HepG2 (cell line): Measurements from ENCODE around the gene DOCK4. TPM values are rescaled to one million over a fixed set of nuclear protein-coding genes. Genes with fewer than 3 reads are reported as not detected.

Experiments used
- HNRNPK ChIP-seq: fragments of 200-400 bp; formaldehyde crosslinking; IDR thresholded peaks from 2 replicates; pipeline ENCODE4 v1.6.1; 2018; ENCODE audit warnings: low read length, low read depth, moderate library complexity, mild to moderate bottlenecking; ENCODE audit not compliant: poor library complexity, severe bottlenecking
- NR2F2 ChIP-seq: IDR thresholded peaks from 2 replicates; pipeline ENCODE4 v1.6.1; 2012; ENCODE audit warnings: low read depth, inconsistent platforms, borderline replicate concordance
- RFX3 ChIP-seq: IDR thresholded peaks from 2 replicates; pipeline ENCODE4 v1.6.1; 2016; ENCODE audit warnings: missing biosample characterization, missing genetic modification reagents
- SALL1 ChIP-seq: sonication (generic); formaldehyde crosslinking; IDR thresholded peaks from 2 replicates; pipeline ENCODE4 v1.8.0; 2022; ENCODE audit warnings: mild to moderate bottlenecking, missing genetic modification reagents
- SIX1 ChIP-seq: sonication (generic); formaldehyde crosslinking; IDR thresholded peaks from 2 replicates; pipeline ENCODE4 v1.4.0; 2020; ENCODE audit warnings: missing genetic modification reagents, borderline replicate concordance
- ZNF121 ChIP-seq: sonication (generic); formaldehyde crosslinking; IDR thresholded peaks from 2 replicates; pipeline ENCODE4 v1.5.0; 2020; ENCODE audit warnings: mild to moderate bottlenecking, missing genetic modification reagents
- ZNF747 ChIP-seq: sonication (generic); formaldehyde crosslinking; IDR thresholded peaks from 2 replicates; pipeline ENCODE4 v1.8.1; 2023; ENCODE audit warnings: missing genetic modification reagents, mild to moderate bottlenecking, borderline replicate concordance
- ZNF883 ChIP-seq: sonication (generic); formaldehyde crosslinking; IDR thresholded peaks from 2 replicates; pipeline ENCODE4 v1.5.1; 2020; ENCODE audit warnings: mild to moderate bottlenecking, missing genetic modification reagents; ENCODE audit errors: not compliant biosample characterization
- ZSCAN12 ChIP-seq: sonication (generic); formaldehyde crosslinking; IDR thresholded peaks from 2 replicates; pipeline ENCODE4 v1.9.0; 2021; ENCODE audit warnings: mild to moderate bottlenecking, missing genetic modification reagents
- polyA plus RNA-seq, 8 experiments: library from polyadenylated mRNA; depleted of rRNA in 3 of 8; stranded (reverse) in 7 of 8; unstranded in 1 of 8; fragments of >200 nt; fragmentation: Illumina TruSeq in 4 of 8; extraction: Trizol in 4 of 8; gene quantifications; 2 replicates each; pipeline versions ENCODE4 v1.2.1 to v1.2.3, GENCODE V29; 2011 to 2016; ENCODE audit warnings: low read depth in 4 of 8, missing spikeins in 1 of 8, mixed read lengths in 1 of 8; ENCODE audit not compliant: insufficient read depth in 1 of 8
- total RNA-seq, 5 experiments: library from RNA; depleted of rRNA; stranded (reverse); fragments of >200 nt; fragmentation: Illumina TruSeq; extraction: Trizol; gene quantifications; 2 replicates each; pipeline ENCODE4 v1.2.3, GENCODE V29; 2016; ENCODE audit warnings: low read depth in 1 of 5
- TF ChIP-seq, protein P1 (sequence below): sonication (generic); formaldehyde crosslinking; IDR thresholded peaks from 2 replicates; pipeline ENCODE4 v1.9.0; 2021; ENCODE audit warnings: missing genetic modification reagents, mild to moderate bottlenecking, borderline replicate concordance
- TF ChIP-seq, protein P2 (sequence below): sonication (generic); formaldehyde crosslinking; IDR thresholded peaks from 2 replicates; pipeline ENCODE4 v1.5.1; 2020; ENCODE audit warnings: mild to moderate bottlenecking, missing genetic modification reagents
- TF ChIP-seq, protein P3 (sequence below): IDR thresholded peaks from 2 replicates; pipeline ENCODE4 v1.6.1; 2016; ENCODE audit warnings: missing genetic modification reagents, missing compliant biosample characterization
- TF ChIP-seq, protein P4 (sequence below): sonication (generic); formaldehyde crosslinking; IDR thresholded peaks from 2 replicates; pipeline ENCODE4 v1.5.1; 2020; ENCODE audit warnings: mild to moderate bottlenecking, missing genetic modification reagents, moderate library complexity
- TF ChIP-seq, protein P5 (sequence below): IDR thresholded peaks from 2 replicates; pipeline ENCODE4 v1.6.1; 2016; ENCODE audit warnings: mild to moderate bottlenecking
- TF ChIP-seq, protein P6 (sequence below): sonication (generic); formaldehyde crosslinking; IDR thresholded peaks from 2 replicates; pipeline ENCODE4 v1.5.0; 2020; ENCODE audit warnings: missing genetic modification reagents
- TF ChIP-seq, protein P7 (sequence below): sonication (generic); formaldehyde crosslinking; IDR thresholded peaks from 2 replicates; pipeline ENCODE4 v1.5.0; 2020; ENCODE audit warnings: mild to moderate bottlenecking, missing genetic modification reagents, borderline replicate concordance

Gene DOCK4
- total and polyA plus RNA-seq, 2 of the 13 experiments (the other 11 are each of a cell fraction or from before 2014, with no cell fraction given) = 13.5 to 17.4 TPM

DNA sequence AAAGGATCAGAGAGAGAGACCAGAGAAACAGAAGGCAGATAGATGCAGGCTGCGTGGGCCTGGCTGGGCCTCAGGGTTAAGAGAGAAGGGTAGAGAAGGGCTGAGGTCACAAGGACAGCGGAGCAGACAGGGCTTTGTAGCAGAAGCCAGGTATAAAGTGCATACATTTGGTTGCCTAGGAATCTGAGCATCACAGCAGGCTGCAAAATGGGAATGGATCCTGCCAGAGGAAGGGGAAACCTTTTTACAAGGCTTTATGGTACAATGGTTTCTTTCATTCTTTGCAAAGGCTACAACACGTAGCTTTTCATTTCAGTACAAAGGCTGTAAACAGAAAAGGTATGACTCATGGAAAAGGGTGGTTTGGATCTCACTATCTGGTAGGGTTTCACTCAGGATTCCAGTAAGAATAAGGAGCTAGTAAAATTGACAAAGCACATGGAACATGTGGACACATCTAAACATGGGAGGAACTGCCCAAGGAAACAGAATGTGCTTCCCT, 275.1 kb downstream of the DOCK4 start (continued):
- TF ChIP-seq, protein P1, sequence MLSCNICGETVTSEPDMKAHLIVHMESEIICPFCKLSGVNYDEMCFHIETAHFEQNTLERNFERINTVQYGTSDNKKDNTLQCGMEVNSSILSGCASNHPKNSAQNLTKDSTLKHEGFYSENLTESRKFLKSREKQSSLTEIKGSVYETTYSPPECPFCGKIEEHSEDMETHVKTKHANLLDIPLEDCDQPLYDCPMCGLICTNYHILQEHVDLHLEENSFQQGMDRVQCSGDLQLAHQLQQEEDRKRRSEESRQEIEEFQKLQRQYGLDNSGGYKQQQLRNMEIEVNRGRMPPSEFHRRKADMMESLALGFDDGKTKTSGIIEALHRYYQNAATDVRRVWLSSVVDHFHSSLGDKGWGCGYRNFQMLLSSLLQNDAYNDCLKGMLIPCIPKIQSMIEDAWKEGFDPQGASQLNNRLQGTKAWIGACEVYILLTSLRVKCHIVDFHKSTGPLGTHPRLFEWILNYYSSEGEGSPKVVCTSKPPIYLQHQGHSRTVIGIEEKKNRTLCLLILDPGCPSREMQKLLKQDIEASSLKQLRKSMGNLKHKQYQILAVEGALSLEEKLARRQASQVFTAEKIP (CRISPR knock-in tag) = no peak
- TF ChIP-seq SIX1 (peak; percentile 47; the same call in 1 of the 2 replicates), ZNF121 (CRISPR knock-in tag) (peak; percentile 26; the same call in 1 of the 2 replicates), ZNF747 (CRISPR knock-in tag) (peak; percentile 71; the same call in 1 of the 2 replicates), HNRNPK (no peak), NR2F2 (peak; percentile 52; the same call in 1 of the 2 replicates), SALL1 (CRISPR knock-in tag) (peak; percentile 58), ZSCAN12 (CRISPR knock-in tag) (no peak), ZNF883 (CRISPR knock-in tag) (no peak), RFX3 (0 out of 2 replicates have a peak, but pooled peaks have one; percentile 43)
- TF ChIP-seq, protein P2, sequence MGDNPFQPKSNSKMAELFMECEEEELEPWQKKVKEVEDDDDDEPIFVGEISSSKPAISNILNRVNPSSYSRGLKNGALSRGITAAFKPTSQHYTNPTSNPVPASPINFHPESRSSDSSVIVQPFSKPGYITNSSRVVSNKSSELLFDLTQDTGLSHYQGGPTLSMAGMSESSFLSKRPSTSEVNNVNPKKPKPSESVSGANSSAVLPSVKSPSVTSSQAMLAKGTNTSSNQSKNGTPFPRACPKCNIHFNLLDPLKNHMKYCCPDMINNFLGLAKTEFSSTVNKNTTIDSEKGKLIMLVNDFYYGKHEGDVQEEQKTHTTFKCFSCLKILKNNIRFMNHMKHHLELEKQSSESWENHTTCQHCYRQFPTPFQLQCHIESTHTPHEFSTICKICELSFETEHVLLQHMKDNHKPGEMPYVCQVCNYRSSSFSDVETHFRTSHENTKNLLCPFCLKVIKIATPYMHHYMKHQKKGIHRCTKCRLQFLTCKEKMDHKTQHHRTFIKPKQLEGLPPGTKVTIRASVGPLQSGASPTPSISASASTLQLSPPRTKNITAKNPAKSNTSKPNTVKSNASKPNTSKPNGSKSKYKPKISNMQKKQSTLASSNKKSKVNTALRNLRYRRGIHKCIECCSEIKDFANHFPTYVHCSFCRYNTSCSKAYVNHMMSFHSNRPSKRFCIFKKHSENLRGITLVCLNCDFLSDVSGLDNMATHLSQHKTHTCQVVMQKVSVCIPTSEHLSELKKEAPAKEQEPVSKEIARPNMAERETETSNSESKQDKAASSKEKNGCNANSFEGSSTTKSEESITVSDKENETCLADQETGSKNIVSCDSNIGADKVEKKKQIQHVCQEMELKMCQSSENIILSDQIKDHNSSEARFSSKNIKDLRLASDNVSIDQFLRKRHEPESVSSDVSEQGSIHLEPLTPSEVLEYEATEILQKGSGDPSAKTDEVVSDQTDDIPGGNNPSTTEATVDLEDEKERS (CRISPR knock-in tag) = no peak
- TF ChIP-seq, protein P3, sequence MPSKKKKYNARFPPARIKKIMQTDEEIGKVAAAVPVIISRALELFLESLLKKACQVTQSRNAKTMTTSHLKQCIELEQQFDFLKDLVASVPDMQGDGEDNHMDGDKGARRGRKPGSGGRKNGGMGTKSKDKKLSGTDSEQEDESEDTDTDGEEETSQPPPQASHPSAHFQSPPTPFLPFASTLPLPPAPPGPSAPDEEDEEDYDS (CRISPR knock-in tag) = 0 out of 2 replicates have a peak, but pooled peaks have one; percentile 42
- TF ChIP-seq, protein P4, sequence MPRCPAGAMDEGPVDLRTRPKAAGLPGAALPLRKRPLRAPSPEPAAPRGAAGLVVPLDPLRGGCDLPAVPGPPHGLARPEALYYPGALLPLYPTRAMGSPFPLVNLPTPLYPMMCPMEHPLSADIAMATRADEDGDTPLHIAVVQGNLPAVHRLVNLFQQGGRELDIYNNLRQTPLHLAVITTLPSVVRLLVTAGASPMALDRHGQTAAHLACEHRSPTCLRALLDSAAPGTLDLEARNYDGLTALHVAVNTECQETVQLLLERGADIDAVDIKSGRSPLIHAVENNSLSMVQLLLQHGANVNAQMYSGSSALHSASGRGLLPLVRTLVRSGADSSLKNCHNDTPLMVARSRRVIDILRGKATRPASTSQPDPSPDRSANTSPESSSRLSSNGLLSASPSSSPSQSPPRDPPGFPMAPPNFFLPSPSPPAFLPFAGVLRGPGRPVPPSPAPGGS (CRISPR knock-in tag) = no peak
- TF ChIP-seq, protein P5, sequence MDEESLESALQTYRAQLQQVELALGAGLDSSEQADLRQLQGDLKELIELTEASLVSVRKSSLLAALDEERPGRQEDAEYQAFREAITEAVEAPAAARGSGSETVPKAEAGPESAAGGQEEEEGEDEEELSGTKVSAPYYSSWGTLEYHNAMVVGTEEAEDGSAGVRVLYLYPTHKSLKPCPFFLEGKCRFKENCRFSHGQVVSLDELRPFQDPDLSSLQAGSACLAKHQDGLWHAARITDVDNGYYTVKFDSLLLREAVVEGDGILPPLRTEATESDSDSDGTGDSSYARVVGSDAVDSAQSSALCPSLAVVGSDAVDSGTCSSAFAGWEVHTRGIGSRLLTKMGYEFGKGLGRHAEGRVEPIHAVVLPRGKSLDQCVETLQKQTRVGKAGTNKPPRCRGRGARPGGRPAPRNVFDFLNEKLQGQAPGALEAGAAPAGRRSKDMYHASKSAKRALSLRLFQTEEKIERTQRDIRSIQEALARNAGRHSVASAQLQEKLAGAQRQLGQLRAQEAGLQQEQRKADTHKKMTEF (CRISPR knock-in tag) = peak; percentile 70; the same call in 1 of the 2 replicates
- TF ChIP-seq, protein P6, sequence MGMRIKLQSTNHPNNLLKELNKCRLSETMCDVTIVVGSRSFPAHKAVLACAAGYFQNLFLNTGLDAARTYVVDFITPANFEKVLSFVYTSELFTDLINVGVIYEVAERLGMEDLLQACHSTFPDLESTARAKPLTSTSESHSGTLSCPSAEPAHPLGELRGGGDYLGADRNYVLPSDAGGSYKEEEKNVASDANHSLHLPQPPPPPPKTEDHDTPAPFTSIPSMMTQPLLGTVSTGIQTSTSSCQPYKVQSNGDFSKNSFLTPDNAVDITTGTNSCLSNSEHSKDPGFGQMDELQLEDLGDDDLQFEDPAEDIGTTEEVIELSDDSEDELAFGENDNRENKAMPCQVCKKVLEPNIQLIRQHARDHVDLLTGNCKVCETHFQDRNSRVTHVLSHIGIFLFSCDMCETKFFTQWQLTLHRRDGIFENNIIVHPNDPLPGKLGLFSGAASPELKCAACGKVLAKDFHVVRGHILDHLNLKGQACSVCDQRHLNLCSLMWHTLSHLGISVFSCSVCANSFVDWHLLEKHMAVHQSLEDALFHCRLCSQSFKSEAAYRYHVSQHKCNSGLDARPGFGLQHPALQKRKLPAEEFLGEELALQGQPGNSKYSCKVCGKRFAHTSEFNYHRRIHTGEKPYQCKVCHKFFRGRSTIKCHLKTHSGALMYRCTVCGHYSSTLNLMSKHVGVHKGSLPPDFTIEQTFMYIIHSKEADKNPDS (CRISPR knock-in tag) = no peak
- TF ChIP-seq, protein P7, sequence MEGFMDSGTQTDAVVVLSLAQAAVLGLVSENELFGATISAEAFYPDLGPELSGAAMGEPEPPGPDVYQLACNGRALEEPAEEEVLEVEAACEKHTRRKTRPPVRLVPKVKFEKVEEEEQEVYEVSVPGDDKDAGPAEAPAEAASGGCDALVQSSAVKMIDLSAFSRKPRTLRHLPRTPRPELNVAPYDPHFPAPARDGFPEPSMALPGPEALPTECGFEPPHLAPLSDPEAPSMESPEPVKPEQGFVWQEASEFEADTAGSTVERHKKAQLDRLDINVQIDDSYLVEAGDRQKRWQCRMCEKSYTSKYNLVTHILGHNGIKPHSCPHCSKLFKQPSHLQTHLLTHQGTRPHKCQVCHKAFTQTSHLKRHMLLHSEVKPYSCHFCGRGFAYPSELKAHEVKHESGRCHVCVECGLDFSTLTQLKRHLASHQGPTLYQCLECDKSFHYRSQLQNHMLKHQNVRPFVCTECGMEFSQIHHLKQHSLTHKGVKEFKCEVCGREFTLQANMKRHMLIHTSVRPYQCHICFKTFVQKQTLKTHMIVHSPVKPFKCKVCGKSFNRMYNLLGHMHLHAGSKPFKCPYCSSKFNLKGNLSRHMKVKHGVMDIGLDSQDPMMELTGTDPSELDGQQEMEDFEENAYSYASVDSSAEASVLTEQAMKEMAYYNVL = peak; percentile 56
